Spleen (tissue), 11 donors: ENCODE results near the gene AASDH. TPM values are rescaled to one million over a fixed set of nuclear protein-coding genes. Genes with fewer than 3 reads are reported as not detected.

ENCODE experiments used
- DNase-seq: peaks from one replicate; pipeline ENCODE4 v3.0.0-alpha.2; 2020
- H3K27ac ChIP-seq, 8 donors: fragments of 200-600 bp; sonication (generic) in 7 of 8; 1 replicate in 4 of 8; 2 replicates in 4 of 8; pipeline versions ENCODE4 v1.5.0 to v1.8.0; 2016 to 2021; ENCODE audit warnings: inconsistent platforms in 4 of 8, mild to moderate bottlenecking in 4 of 8, moderate library complexity in 1 of 8
- H3K27me3 ChIP-seq, 7 donors: fragments of 200-600 bp; sonication (generic) in 6 of 7; replicated peaks in 1 of 7; 1 replicate in 4 of 7; 2 replicates in 3 of 7; pipeline versions ENCODE4 v1.5.0 to v1.8.0; 2016 to 2021; ENCODE audit warnings: inconsistent platforms in 3 of 7, mild to moderate bottlenecking in 1 of 7
- H3K36me3 ChIP-seq, 6 donors: fragments of 200-600 bp; sonication (generic) in 5 of 6; 1 replicate in 4 of 6; 2 replicates in 2 of 6; pipeline versions ENCODE4 v1.5.0 to v1.8.0; 2016 to 2021; ENCODE audit warnings: inconsistent platforms in 2 of 6
- H3K4me1 ChIP-seq, 6 donors: fragments of 200-600 bp; sonication (generic) in 5 of 6; 1 replicate in 3 of 6; 2 replicates in 3 of 6; pipeline versions ENCODE4 v1.5.0 to v1.8.0; 2016 to 2021; ENCODE audit warnings: inconsistent platforms in 3 of 6
- H3K4me3 ChIP-seq, 8 donors: fragments of 200-600 bp; sonication (generic) in 7 of 8; 1 replicate in 4 of 8; 2 replicates in 4 of 8; pipeline versions ENCODE4 v1.5.0 to v1.8.0; 2016 to 2021; ENCODE audit warnings: inconsistent platforms in 4 of 8, mild to moderate bottlenecking in 4 of 8, moderate library complexity in 2 of 8
- H3K9me3 ChIP-seq, 8 donors: fragments of 200-600 bp; sonication (generic) in 7 of 8; 1 replicate in 4 of 8; 2 replicates in 4 of 8; pipeline versions ENCODE4 v1.5.0 to v1.8.0; 2016 to 2021; ENCODE audit warnings: inconsistent platforms in 4 of 8
- POLR2A ChIP-seq, 3 donors: fragments of 450-650 bp; IDR thresholded peaks; one replicate each; pipeline ENCODE4 v1.5.1; 2017; ENCODE audit warnings: antibody characterized with exemption in 3 of 3, mild to moderate bottlenecking in 1 of 3
- POLR2AphosphoS5 ChIP-seq, 3 donors: sonication (generic); formaldehyde crosslinking; IDR thresholded peaks; one replicate each; pipeline ENCODE4 v1.5.1; 2017; ENCODE audit warnings: antibody characterized with exemption in 3 of 3
- WGBS, 5 donors: extraction: QIAGEN DNeasy Blood & Tissue Kit in 3 of 5; methylation state at CpG; one replicate each; pipeline versions ENCODE4 v1.1.5 to v1.1.7; 2013 to 2018; 5-methylcytosine and 5-hydroxymethylcytosine counted together
- intact Hi-C: fragments of 100-400 bp; cut with DNase I; formaldehyde crosslinking; loops from one replicate; pipeline ENCODE4 v1.15.0; 2023; ENCODE audit warnings: low total_unique reads
- polyA plus RNA-seq, 3 donors: library from polyadenylated mRNA; stranded (reverse); fragments of 200-250 nt; gene quantifications; one replicate each; pipeline ENCODE4 v1.2.1, GENCODE V29; 2013
- total RNA-seq, 7 donors: library from RNA; depleted of rRNA in 3 of 7; stranded (reverse); fragments of >200 nt in 3 of 7; fragmentation: NEBNext Ultra II Directional in 4 of 7; extraction: Animal tissue kit (Norgen Biotek cat#: 25700) in 4 of 7; gene quantifications; one replicate each; pipeline versions ENCODE4 v1.1.0 to v1.2.1, GENCODE V29; 2016 to 2021
- TF ChIP-seq, protein P1 (sequence below), 11 experiments: fragments of 200-600 bp in 7 of 11; fragments of 450-650 bp in 4 of 11; sonication (generic) in 4 of 11; IDR thresholded peaks in 8 of 11; conservative IDR thresholded peaks in 3 of 11; 1 replicate in 7 of 11; 2 replicates in 4 of 11; pipeline versions ENCODE4 v1.4.0 to v1.8.0; 2016 to 2021; ENCODE audit warnings: antibody characterized with exemption in 11 of 11, inconsistent platforms in 4 of 11, mild to moderate bottlenecking in 1 of 11
- donor health status: healthy with polysubstance abuse.
- donor health status: DM: no; HTN: no; CAD: no; lungs with moderate emphysema.
- donor health status: DM: no; HTN: no; CAD: no.
- donor health status: Bipolar disorder and iron deficiency.
- donor health status: healthy.
- donor health status: DM: no; HTN: no; CAD: no.
- donor health status: DM: yes; HTN: yes; CAD: no.

AASDH gene
- total and polyA plus RNA-seq, 10 donors = 2.8 to 15.6 (median 10.5) TPM

GRCh38 chr4:56330691-56331090, 56.6 kb downstream of the AASDH start:
- intact Hi-C loops = no loop called here
- Histone ChIP-seq H3K4me1 (no peaks in the 10 kb centered on the region), H3K27ac (no peak overlapping the region), H3K9me3 (no peaks in the 10 kb centered on the region), H3K36me3 (no peaks in the 10 kb centered on the region), H3K27me3 (no peaks in the 10 kb centered on the region), H3K4me3 (no peak overlapping the region)
- WGBS, 5 donors = 73 to 92% (median 82%) methylated on average over 2 of the region's 2 CpGs
- DNase-seq = no peak
- TF ChIP-seq POLR2AphosphoS5 (IDR thresholded peaks at IDR 0.05) = no peak
- TF ChIP-seq POLR2A (IDR thresholded peaks at IDR 0.05) = no peak
- TF ChIP-seq, protein P1, sequence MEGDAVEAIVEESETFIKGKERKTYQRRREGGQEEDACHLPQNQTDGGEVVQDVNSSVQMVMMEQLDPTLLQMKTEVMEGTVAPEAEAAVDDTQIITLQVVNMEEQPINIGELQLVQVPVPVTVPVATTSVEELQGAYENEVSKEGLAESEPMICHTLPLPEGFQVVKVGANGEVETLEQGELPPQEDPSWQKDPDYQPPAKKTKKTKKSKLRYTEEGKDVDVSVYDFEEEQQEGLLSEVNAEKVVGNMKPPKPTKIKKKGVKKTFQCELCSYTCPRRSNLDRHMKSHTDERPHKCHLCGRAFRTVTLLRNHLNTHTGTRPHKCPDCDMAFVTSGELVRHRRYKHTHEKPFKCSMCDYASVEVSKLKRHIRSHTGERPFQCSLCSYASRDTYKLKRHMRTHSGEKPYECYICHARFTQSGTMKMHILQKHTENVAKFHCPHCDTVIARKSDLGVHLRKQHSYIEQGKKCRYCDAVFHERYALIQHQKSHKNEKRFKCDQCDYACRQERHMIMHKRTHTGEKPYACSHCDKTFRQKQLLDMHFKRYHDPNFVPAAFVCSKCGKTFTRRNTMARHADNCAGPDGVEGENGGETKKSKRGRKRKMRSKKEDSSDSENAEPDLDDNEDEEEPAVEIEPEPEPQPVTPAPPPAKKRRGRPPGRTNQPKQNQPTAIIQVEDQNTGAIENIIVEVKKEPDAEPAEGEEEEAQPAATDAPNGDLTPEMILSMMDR (IDR thresholded peaks at IDR 0.05 in 8 of 11, conservative IDR thresholded peaks at IDR 0.05 in 3 of 11) = no peak

DNA sequence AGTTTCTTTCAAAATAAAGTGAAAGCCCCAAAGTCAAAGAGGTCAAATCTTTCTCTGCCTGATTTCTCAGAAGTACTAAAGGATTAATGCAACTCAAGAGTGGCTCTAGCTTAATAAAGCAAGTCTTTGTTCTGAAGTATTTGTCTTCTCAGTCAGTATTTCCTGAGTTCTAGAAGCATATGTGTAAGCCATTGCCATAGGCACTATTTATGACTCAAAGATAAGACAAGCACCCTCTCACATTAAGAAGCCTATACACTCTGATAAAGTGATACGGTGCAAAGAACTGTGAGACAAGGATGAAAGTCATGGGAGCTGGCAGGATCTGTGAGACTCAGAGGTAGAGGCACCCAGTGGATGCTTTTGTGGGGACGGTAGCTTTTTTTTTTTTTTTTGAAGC, 60.9 kb downstream of the AASDH start:
- Histone ChIP-seq H3K27me3 (no peaks in the 10 kb centered on the region), H3K36me3 (no peaks in the 10 kb centered on the region), H3K4me3 (no peak overlapping the region), H3K9me3 (no peaks in the 10 kb centered on the region), H3K4me1 (no peaks in the 10 kb centered on the region), H3K27ac (no peak overlapping the region)
- WGBS, 5 donors = 81 to 94% (median 91%) methylated on average over 2 of the region's 2 CpGs
- intact Hi-C loops = no loop called here
- no peak for TF ChIP-seq POLR2AphosphoS5 (IDR thresholded peaks at IDR 0.05)
- TF ChIP-seq POLR2A (IDR thresholded peaks at IDR 0.05) = no peak
- TF ChIP-seq, protein P1 (IDR thresholded peaks at IDR 0.05 in 8 of 11, conservative IDR thresholded peaks at IDR 0.05 in 3 of 11) = no peak
- DNase-seq = no peak

GRCh38 chr4:56324011-56324610, 63.2 kb downstream of the AASDH start:
- intact Hi-C loops = no loop called here
- Histone ChIP-seq H3K27ac (no peak overlapping the region), H3K9me3 (no peaks in the 10 kb centered on the region), H3K4me3 (no peak overlapping the region), H3K36me3 (no peaks in the 10 kb centered on the region), H3K4me1 (no peaks in the 10 kb centered on the region), H3K27me3 (no peaks in the 10 kb centered on the region)
- no peak for DNase-seq
- WGBS, 5 donors = 85 to 96% (median 90%) methylated on average over 8 of the region's 8 CpGs
- TF ChIP-seq, protein P1 (IDR thresholded peaks at IDR 0.05 in 8 of 11, conservative IDR thresholded peaks at IDR 0.05 in 3 of 11) = no peak
- no peak for TF ChIP-seq POLR2A (IDR thresholded peaks at IDR 0.05)
- TF ChIP-seq POLR2AphosphoS5 (IDR thresholded peaks at IDR 0.05) = no peak

GRCh38 chr4:56323327-56323726, 64.0 kb downstream of the AASDH start:
- Histone ChIP-seq H3K4me3 (no peak overlapping the region), H3K27ac (no peak overlapping the region), H3K36me3 (no peaks in the 10 kb centered on the region), H3K9me3 (no peaks in the 10 kb centered on the region), H3K27me3 (no peaks in the 10 kb centered on the region), H3K4me1 (no peaks in the 10 kb centered on the region)
- TF ChIP-seq POLR2AphosphoS5 (IDR thresholded peaks at IDR 0.05) (no peak), POLR2A (IDR thresholded peaks at IDR 0.05) (no peak)
- TF ChIP-seq, protein P1 (IDR thresholded peaks at IDR 0.05 in 8 of 11, conservative IDR thresholded peaks at IDR 0.05 in 3 of 11) = no peak
- 80 to 98% (median 86%) methylated on average over 10 of the region's 10 CpGs for WGBS, 5 donors
- intact Hi-C loops = no loop called here
- no peak for DNase-seq
